22Rv1 (cell line): ENCODE data around the gene ARMC9.

Experiments used
- ZFX ChIP-seq: fragments of 450-650 bp; IDR thresholded peaks from 2 replicates; pipeline ENCODE4 v1.6.1; 2017; ENCODE audit warnings: antibody characterized with exemption, borderline replicate concordance
- TF ChIP-seq, protein P1 (sequence below): fragments of 450-650 bp; IDR thresholded peaks from 2 replicates; pipeline ENCODE4 v1.5.1; 2017; ENCODE audit warnings: mild to moderate bottlenecking

DNA sequence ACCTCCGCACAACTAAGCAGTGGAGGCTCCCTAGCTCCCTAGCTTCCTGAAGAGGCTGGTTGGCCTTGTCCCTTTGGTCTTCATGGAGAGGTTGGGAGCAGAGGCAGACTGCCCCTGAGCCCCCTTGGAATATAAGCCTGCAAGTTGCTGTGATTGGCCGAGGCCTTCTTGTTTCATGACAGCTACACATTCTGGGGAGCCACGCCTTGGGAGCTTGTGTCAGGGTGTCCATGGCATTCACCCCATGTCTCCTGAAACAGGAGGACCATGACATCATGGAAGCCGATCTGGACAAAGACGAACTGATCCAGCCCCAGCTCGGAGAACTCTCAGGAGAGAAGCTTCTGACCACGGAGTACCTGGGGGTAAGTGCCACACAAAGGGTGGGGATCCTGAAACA is 133.1 kb downstream of the ARMC9 start:
- TF ChIP-seq, protein P1, sequence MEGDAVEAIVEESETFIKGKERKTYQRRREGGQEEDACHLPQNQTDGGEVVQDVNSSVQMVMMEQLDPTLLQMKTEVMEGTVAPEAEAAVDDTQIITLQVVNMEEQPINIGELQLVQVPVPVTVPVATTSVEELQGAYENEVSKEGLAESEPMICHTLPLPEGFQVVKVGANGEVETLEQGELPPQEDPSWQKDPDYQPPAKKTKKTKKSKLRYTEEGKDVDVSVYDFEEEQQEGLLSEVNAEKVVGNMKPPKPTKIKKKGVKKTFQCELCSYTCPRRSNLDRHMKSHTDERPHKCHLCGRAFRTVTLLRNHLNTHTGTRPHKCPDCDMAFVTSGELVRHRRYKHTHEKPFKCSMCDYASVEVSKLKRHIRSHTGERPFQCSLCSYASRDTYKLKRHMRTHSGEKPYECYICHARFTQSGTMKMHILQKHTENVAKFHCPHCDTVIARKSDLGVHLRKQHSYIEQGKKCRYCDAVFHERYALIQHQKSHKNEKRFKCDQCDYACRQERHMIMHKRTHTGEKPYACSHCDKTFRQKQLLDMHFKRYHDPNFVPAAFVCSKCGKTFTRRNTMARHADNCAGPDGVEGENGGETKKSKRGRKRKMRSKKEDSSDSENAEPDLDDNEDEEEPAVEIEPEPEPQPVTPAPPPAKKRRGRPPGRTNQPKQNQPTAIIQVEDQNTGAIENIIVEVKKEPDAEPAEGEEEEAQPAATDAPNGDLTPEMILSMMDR: no peak
- TF ChIP-seq ZFX: no peak
